ENCODE results near the gene SP2.

SP2 gene

GRCh38 chr17:47870056-47870455 lies 26.0 kb upstream of the SP2 start:
- 0% methylated on average over 1 of the region's 1 CpG; no CpG with 5 or more reads in 1 of the 2 experiments for WGBS, 2 experiments
- Histone ChIP-seq H3K9me3 (ENCODE audit: control insufficient read depth, low read length) (no peaks in the 10 kb centered on the region), H3K36me3 (ENCODE audit: control insufficient read depth, insufficient read depth, low read length) (no peaks in the 10 kb centered on the region), H3K27ac (ENCODE audit: insufficient read depth, low read depth, low read length, poor library complexity, severe bottlenecking) (no peak overlapping the region), H3K4me3 (ENCODE audit: insufficient read depth, low read depth, low read length) (no peak overlapping the region), H3K27me3 (ENCODE audit: control insufficient read depth, insufficient read depth, low read length, poor library complexity, severe bottlenecking) (peaks cover 15% of the 10 kb centered on the region), H3K4me1 (ENCODE audit: control insufficient read depth, insufficient read depth, low read length) (peaks cover 46% of the 10 kb centered on the region)

DNA sequence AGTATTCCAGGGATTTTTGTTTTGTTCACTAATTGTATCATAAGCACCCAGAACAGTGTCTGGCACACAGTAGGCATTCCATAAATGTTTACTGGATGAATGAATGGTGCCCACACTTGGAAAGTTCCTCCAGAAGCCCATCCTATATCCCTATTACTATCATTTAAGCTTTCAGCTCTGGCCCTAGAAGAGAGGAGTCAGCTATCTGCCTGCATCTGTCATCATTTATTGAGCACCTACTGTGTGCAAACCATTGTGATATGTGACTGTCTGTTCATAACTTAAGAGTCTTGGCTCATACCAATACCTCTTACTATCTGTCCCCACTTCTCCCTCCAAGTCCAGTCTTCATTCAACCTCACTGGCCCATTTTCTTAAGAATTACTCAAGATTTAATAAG lies 25.0 kb upstream of the SP2 start:
- Histone ChIP-seq H3K36me3 (ENCODE audit: control insufficient read depth, insufficient read depth, low read length) (no peaks in the 10 kb centered on the region), H3K27me3 (ENCODE audit: control insufficient read depth, insufficient read depth, low read length, poor library complexity, severe bottlenecking) (peaks cover 15% of the 10 kb centered on the region), H3K4me1 (ENCODE audit: control insufficient read depth, insufficient read depth, low read length) (peaks cover 51% of the 10 kb centered on the region), H3K4me3 (ENCODE audit: insufficient read depth, low read depth, low read length) (no peak overlapping the region), H3K27ac (ENCODE audit: insufficient read depth, low read depth, low read length, poor library complexity, severe bottlenecking) (no peak overlapping the region), H3K9me3 (ENCODE audit: control insufficient read depth, low read length) (no peaks in the 10 kb centered on the region)

DNA sequence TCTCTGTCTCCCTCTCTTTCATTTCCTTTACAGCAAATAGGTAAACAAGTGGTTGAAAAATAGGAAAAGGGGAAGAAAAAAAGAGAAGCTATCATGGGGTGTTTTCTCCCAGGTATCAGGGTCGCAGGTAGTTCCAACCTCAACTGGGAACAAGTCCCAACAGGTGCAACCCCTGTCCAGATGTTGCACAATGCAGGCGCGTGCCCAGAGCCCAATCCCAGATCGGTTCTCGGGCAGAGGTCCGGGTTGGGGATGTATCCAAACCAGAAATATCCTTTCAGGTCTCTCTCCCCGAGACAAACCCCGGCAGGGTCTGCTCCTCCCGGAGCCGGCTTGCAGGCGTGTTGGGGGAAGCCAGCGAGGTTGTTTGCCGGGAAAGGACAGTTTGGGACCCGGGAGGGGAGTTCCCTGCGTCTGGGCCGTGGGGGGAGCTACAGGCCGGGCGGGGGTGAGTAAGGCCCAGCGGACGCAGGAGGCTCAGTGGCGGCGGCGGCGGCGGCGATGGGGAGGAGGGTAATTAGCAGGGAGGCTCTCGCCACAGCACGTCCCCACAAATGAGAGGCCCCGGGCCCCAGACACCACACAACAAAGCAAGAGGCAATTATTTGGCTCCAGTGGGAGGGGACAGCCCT lies 23.9 kb upstream of the SP2 start:
- peaks cover 15% of the 10 kb centered on the region for H3K27me3 ChIP-seq (ENCODE audit: control insufficient read depth, insufficient read depth, low read length, poor library complexity, severe bottlenecking)
- WGBS, 2 experiments: 9 to 10% methylated on average over 29 of the region's 29 CpGs
- no peaks in the 10 kb centered on the region for H3K36me3 ChIP-seq (ENCODE audit: control insufficient read depth, insufficient read depth, low read length)
- peak overlapping the region; percentile 17 for H3K4me3 ChIP-seq (ENCODE audit: insufficient read depth, low read depth, low read length)
- H3K4me1 ChIP-seq (ENCODE audit: control insufficient read depth, insufficient read depth, low read length): peaks cover 51% of the 10 kb centered on the region
- no peak overlapping the region for H3K27ac ChIP-seq (ENCODE audit: insufficient read depth, low read depth, low read length, poor library complexity, severe bottlenecking)
- no peaks in the 10 kb centered on the region for H3K9me3 ChIP-seq (ENCODE audit: control insufficient read depth, low read length)

- no peaks in the 10 kb centered on the region for H3K36me3 ChIP-seq (ENCODE audit: control insufficient read depth, insufficient read depth, low read length)
- H3K27ac ChIP-seq (ENCODE audit: insufficient read depth, low read depth, low read length, poor library complexity, severe bottlenecking): no peak overlapping the region
- H3K4me1 ChIP-seq (ENCODE audit: control insufficient read depth, insufficient read depth, low read length): peaks cover 57% of the 10 kb centered on the region
- H3K4me3 ChIP-seq (ENCODE audit: insufficient read depth, low read depth, low read length): peak overlapping the region; percentile 17
- H3K27me3 ChIP-seq (ENCODE audit: control insufficient read depth, insufficient read depth, low read length, poor library complexity, severe bottlenecking): peaks cover 15% of the 10 kb centered on the region
- no peaks in the 10 kb centered on the region for H3K9me3 ChIP-seq (ENCODE audit: control insufficient read depth, low read length)
- WGBS, 2 experiments: 5 to 6% methylated on average over 15 of the region's 15 CpGs
Measured at GRCh38 chr17:47872651-47873161, 23.3 kb upstream of the SP2 start.

DNA sequence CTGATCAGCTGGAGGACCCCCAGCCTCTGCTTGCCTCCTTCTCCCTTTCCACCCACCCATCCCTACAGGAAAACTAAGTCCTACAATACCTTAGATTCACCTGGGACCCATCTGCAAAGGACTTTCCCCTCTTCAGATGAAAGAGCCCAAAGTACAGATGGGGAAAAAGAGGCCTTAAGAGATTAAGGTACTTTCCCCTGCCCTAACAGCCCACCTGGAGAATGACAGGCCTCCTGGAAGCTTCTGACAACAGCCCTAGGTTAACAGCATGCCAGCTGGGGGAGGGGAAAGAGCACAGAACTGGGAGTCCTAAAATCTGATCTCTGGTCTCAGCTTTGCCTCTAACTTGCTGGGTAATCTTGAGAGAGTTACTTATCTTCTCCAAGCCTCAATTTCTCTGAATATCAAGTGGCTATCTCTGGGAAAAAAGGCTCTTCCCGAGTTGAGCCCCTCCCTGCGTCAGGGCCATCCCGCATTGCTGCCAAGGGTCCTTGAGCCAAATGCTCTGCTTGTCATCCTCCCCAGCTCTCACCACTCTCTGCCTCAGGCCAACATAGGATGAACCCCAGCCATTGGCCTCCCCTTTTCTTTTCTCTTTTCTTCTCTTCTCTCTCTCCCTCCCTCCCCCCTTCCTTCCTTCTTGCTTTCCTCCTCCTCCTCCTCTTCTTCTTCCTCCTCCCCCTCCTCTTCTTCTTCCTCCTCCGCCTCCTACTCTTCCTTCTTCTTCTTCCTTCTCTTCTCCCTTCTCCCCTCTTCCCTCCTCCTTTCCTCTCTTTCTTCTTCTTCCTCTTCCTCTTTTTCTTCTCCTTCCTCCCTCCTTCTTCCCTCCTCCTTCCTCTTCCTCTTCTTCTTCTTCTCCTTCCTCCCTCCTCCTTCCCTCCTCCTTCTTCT lies 22.6 kb upstream of the SP2 start:
- Histone ChIP-seq H3K4me3 (ENCODE audit: insufficient read depth, low read depth, low read length) (no peak overlapping the region), H3K4me1 (ENCODE audit: control insufficient read depth, insufficient read depth, low read length) (peaks cover 64% of the 10 kb centered on the region), H3K9me3 (ENCODE audit: control insufficient read depth, low read length) (no peaks in the 10 kb centered on the region), H3K27me3 (ENCODE audit: control insufficient read depth, insufficient read depth, low read length, poor library complexity, severe bottlenecking) (peaks cover 15% of the 10 kb centered on the region), H3K36me3 (ENCODE audit: control insufficient read depth, insufficient read depth, low read length) (no peaks in the 10 kb centered on the region), H3K27ac (ENCODE audit: insufficient read depth, low read depth, low read length, poor library complexity, severe bottlenecking) (no peak overlapping the region)
- whole genome bisulfite sequencing, 2 experiments: 54 to 58% methylated on average over 4 of the region's 4 CpGs

DNA sequence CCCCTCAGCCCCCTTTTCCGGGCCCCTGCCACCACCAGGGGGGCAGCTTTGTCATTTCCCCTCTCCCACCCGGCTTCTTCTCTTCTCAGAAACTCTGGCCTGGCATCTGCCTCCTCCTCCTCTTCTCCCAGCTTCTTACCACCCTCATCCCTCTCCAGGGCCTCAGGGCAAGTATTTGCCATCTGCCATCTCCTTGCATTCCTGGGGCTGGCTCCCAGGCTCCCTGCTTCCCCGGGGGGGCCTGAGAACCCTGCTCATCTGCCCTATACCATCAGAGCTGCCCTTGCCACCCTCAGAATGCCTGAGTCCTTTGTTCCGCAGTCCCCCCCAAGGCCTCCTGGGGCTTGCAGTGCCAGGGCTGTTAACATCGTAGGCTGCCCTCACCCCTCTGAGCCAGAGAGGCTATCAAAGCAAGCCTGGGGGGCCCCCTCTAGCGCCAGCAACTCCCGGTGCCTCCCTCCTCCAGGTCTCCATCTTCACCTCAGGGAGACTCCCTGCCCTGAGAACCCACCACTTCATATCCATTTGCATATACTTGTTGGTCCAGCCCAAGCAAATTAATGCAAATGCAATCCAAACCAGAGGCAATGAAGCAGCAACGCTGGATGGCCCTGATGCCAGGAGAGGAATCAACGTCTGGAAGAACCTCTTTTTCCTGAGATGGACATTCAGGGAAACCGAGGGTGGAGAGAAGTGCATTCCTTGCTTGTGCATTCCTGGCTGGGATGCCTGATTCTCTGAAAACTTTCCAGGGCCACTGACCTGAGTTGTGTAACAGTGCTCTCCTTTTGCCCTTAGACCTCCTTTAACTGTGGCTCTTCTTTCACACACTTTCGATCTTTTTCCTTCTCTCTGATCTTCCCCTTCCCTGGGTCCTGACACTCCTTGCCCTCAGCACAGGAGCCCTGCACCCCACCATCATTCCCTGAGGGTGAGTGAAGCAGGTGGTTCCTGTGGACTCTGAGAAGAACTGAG lies 20.7 kb upstream of the SP2 start:
- Histone ChIP-seq H3K9me3 (ENCODE audit: control insufficient read depth, low read length) (no peaks in the 10 kb centered on the region), H3K27me3 (ENCODE audit: control insufficient read depth, insufficient read depth, low read length, poor library complexity, severe bottlenecking) (peaks cover 15% of the 10 kb centered on the region), H3K4me1 (ENCODE audit: control insufficient read depth, insufficient read depth, low read length) (peaks cover 54% of the 10 kb centered on the region), H3K27ac (ENCODE audit: insufficient read depth, low read depth, low read length, poor library complexity, severe bottlenecking) (no peak overlapping the region), H3K4me3 (ENCODE audit: insufficient read depth, low read depth, low read length) (no peak overlapping the region), H3K36me3 (ENCODE audit: control insufficient read depth, insufficient read depth, low read length) (no peaks in the 10 kb centered on the region)
- 57 to 61% methylated on average over 11 of the region's 11 CpGs for WGBS, 2 experiments

DNA sequence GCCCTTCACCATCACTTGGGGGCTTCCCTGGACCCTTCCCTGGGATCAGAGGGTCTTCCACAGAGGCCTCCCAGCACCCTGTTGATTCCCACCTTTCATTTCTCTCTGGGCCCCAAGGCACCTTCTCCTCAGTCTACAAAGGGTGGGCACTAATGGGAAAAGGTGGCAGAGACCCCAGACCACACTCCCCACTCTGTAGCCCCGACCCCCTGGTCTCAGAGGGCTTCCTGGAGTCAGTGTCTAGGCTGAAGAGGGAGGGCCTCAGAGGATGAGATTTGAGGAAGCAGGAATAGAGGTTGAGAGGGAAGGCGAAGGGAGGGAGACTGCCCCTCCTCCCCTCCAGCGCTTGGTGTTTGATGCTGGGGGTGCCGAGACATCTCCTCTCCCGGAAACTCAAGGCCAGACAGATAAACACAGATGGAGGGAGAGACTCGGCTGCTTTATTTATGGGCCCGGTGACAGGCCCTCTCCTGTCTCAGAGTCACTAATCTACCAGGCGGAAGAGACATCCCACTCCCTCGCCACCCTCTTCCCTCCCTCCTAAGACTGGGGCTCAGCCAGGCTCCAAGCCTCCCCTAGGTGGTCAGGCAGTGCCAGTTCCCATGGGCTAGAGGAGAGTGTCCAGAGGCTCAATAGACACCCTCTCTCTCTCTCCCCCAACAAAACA lies 18.5 kb upstream of the SP2 start:
- WGBS, 2 experiments: 77 to 82% methylated on average over 9 of the region's 9 CpGs
- Histone ChIP-seq H3K27me3 (ENCODE audit: control insufficient read depth, insufficient read depth, low read length, poor library complexity, severe bottlenecking) (peaks cover 2% of the 10 kb centered on the region), H3K36me3 (ENCODE audit: control insufficient read depth, insufficient read depth, low read length) (no peaks in the 10 kb centered on the region), H3K27ac (ENCODE audit: insufficient read depth, low read depth, low read length, poor library complexity, severe bottlenecking) (no peak overlapping the region), H3K4me3 (ENCODE audit: insufficient read depth, low read depth, low read length) (no peak overlapping the region), H3K4me1 (ENCODE audit: control insufficient read depth, insufficient read depth, low read length) (peaks cover 41% of the 10 kb centered on the region), H3K9me3 (ENCODE audit: control insufficient read depth, low read length) (no peaks in the 10 kb centered on the region)

DNA sequence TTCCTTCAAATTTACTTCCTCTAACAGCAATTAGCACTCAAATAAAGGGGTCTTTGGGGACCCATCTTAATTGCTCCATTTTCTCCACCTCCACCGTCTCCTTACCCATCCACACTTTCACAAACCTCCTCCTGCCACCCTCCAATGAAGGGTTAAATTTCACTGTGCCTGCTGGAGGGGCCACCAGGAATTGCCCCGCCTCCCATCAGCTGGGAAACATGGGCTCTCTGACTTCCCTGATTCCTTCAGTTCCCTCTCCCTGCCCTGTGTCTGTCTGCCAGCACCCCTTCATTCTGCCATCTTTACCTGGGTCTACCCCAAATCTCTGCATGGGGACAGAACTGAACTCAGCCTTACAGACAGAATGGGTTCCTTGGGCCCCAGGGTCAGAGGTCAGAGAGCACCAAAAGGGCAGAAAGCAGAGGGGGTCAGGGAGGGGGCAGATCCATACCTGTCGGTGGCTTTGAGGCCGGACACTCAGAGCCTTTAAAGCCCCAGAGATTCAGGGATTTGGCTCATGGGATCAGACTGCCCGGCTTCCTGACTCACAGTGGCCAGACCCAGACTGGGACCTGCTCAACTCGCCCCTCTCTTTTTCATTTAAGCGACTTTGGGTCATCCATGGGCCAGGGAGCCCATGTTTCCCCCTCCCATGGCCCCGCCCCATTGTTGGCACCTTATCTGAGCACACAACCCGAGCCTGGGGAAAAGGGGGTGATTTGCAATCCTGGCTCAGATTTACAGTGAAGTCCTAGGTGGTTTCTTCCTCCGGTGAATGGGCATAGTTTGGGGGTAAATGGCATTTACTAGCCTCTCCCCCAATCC lies 17.6 kb upstream of the SP2 start:
- H3K27ac ChIP-seq (ENCODE audit: insufficient read depth, low read depth, low read length, poor library complexity, severe bottlenecking): no peak overlapping the region
- peaks cover 32% of the 10 kb centered on the region for H3K4me1 ChIP-seq (ENCODE audit: control insufficient read depth, insufficient read depth, low read length)
- H3K9me3 ChIP-seq (ENCODE audit: control insufficient read depth, low read length): no peaks in the 10 kb centered on the region
- WGBS, 2 experiments: 65 to 68% methylated on average over 10 of the region's 10 CpGs
- H3K36me3 ChIP-seq (ENCODE audit: control insufficient read depth, insufficient read depth, low read length): no peaks in the 10 kb centered on the region
- no peak overlapping the region for H3K4me3 ChIP-seq (ENCODE audit: insufficient read depth, low read depth, low read length)
- H3K27me3 ChIP-seq (ENCODE audit: control insufficient read depth, insufficient read depth, low read length, poor library complexity, severe bottlenecking): no peaks in the 10 kb centered on the region

GRCh38 chr17:47879028-47879585 lies 16.9 kb upstream of the SP2 start:
- H3K4me3 ChIP-seq (ENCODE audit: insufficient read depth, low read depth, low read length): no peak overlapping the region
- no peak overlapping the region for H3K27ac ChIP-seq (ENCODE audit: insufficient read depth, low read depth, low read length, poor library complexity, severe bottlenecking)
- H3K9me3 ChIP-seq (ENCODE audit: control insufficient read depth, low read length): no peaks in the 10 kb centered on the region
- H3K36me3 ChIP-seq (ENCODE audit: control insufficient read depth, insufficient read depth, low read length): no peaks in the 10 kb centered on the region
- H3K4me1 ChIP-seq (ENCODE audit: control insufficient read depth, insufficient read depth, low read length): peaks cover 29% of the 10 kb centered on the region
- H3K27me3 ChIP-seq (ENCODE audit: control insufficient read depth, insufficient read depth, low read length, poor library complexity, severe bottlenecking): no peaks in the 10 kb centered on the region
- WGBS, 2 experiments: 78 to 84% methylated on average over 2 of the region's 2 CpGs

Data from ectodermal cell (in vitro differentiated cells).